Activated naive CD4-positive, alpha-beta T cell (primary cell): Measurements from ENCODE around the gene SSU72.
"Not testable (repeated sequence)": the region's sequence is repeated elsewhere in the genome, so short reads cannot be mapped to it uniquely, and the experiment has no call there.

Experiments used
- DNase-seq, 4 experiments: peaks; one replicate each; lab custom pipeline; 2025; lab: John Stamatoyannopoulos, UW

Gene SSU72

GRCh38 chr1:1527092-1527816, 47.4 kb downstream of the SSU72 start:
- no peak for DNase-seq

- not testable (repeated sequence) for DNase-seq
Observed at GRCh38 chr1:1526476-1526875, 48.2 kb downstream of the SSU72 start.

DNA sequence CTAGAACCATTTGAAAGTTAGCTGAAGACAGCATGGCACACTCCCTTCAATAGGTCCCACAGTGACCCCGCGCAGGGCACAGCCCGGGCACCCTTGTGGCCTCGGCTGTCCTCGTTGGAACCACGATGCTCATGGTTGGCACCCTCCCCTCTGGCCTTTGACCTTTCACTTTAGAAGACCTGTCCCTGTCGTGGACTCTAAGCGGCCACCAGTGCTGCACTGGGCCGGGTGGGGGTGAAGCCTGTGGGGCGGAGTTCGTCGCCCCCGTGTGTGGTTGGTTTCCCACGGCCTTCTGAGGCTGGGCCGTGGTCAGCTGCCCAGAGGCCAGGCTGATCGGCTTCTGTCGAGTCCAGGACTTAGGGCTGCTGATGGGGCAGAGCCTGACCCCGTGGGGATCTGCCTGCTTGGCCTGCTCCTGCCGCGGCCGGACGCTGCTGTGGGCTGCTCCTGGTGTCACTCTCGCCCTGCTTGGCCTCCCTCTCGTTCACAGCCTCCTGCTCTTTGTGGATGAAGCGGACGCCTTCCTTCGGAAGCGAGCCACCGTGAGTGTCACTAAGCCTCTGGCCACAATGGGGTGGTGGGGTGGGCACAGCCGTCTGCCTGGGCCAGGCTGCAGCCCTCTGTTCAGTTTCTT, 49.8 kb downstream of the SSU72 start:
- not testable (repeated sequence) for DNase-seq

DNA sequence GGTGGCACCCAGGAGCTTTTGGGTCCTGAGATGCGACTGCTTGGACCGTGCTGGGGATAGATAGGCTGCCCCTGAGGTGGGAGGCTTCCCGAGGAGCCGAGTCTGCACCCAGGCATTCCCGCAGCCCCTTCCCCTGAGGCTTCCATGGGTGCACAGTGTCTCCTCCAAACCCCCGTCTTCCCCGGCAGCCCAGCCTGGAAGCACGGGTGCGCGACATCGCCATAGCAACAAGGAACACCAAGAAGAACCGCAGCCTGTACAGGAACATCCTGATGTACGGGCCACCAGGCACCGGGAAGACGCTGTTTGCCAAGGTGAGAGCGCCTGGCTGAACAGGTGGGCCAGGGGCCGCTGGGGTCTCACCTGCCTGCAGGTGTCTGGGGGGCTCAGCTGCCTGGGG, 51.0 kb downstream of the SSU72 start:
- not testable (repeated sequence) for DNase-seq

GRCh38 chr1:1523226-1523625, 51.4 kb downstream of the SSU72 start:
- DNase-seq = not testable (repeated sequence)

- not testable (repeated sequence) for DNase-seq
Observed at GRCh38 chr1:1522536-1522935, 52.1 kb downstream of the SSU72 start.

GRCh38 chr1:1521331-1521730, 53.3 kb downstream of the SSU72 start:
- DNase-seq = no peak

GRCh38 chr1:1519805-1520505, 54.7 kb downstream of the SSU72 start:
- not testable (repeated sequence) for DNase-seq

DNA sequence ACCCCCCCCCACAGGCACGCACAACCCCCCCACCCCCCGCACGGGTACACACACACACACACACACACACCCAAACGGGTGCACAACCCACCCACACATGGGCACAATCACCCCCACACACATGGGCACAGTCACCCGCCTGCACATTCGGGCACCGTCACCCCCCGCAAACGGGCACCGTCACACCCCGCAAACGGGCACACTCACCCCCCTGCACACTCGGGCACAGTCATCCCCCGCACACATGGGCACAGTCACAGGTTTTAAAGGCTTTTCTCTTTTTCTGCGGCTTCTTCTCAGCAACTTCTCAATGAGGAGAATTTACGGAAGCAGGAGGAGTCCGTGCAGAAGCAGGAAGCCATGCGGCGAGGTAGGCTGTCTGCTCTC, 56.0 kb downstream of the SSU72 start:
- DNase-seq = not testable (repeated sequence)

- DNase-seq = no peak
Observed at GRCh38 chr1:1517973-1518620, 56.6 kb downstream of the SSU72 start.

DNA sequence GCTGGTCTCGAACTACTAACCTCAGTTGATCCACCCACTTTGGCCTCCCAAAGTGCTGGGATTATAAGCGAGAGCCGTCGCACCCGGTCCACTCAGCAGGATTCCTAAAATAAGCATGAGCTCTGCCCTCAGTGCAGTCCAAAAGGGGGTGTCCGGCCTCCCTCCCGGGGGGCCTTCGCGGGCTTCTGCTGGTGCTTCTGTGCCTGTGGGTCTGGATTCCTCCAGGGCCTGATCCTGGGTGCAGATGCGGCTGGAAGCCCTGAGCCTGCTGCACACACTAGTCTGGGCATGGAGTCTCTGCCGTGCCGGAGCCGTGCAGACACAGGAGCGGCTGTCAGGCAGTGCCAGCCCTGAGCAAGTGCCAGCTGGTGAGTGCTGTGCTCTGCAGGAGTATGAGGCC, 57.7 kb downstream of the SSU72 start:
- DNase-seq = not testable (repeated sequence)

DNA sequence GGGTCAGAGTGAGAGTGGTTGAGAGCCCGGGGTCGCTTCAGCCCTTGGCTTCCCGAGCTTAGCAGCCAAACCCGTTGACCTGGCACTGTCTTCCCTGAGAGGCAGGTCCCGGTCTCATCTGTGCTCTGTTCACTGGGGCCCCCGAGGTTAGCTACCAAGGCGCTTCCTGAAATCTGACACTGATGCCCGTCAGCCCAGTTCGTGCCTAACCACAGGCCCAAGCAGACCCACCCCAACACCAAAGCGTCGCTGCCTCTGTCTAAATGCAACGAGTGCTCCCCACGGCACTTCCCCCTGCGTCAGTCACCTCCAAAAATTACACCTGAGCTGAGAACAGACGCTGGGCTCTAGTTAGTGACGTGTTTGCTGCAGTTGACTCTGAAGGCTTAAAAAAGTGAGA, 60.3 kb downstream of the SSU72 start:
- not testable (repeated sequence) for DNase-seq

DNA sequence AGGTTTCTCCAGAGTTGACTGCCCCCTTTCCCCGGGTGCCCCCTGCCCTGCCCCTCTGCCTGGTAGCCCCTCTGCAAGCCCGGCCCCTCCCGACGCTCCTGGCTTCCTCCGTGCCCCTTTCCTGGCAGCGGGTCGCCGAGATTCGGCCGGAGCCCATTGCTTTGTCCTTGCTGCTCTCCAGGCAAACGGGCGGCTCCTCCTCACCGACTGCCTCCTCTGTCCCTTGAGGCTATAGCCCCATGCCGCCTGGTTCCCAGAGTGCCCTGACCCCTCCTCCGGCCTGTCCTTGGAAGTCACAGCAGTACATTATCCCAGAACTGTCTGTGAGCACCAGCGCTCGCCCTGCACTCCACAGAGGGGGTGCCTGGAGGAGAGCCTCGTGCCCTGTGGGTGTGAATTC, 61.0 kb downstream of the SSU72 start:
- not testable (repeated sequence) for DNase-seq

GRCh38 chr1:1512425-1512824, 62.2 kb downstream of the SSU72 start:
- peak in 1 of 4 experiments; percentile 16 for DNase-seq

DNA sequence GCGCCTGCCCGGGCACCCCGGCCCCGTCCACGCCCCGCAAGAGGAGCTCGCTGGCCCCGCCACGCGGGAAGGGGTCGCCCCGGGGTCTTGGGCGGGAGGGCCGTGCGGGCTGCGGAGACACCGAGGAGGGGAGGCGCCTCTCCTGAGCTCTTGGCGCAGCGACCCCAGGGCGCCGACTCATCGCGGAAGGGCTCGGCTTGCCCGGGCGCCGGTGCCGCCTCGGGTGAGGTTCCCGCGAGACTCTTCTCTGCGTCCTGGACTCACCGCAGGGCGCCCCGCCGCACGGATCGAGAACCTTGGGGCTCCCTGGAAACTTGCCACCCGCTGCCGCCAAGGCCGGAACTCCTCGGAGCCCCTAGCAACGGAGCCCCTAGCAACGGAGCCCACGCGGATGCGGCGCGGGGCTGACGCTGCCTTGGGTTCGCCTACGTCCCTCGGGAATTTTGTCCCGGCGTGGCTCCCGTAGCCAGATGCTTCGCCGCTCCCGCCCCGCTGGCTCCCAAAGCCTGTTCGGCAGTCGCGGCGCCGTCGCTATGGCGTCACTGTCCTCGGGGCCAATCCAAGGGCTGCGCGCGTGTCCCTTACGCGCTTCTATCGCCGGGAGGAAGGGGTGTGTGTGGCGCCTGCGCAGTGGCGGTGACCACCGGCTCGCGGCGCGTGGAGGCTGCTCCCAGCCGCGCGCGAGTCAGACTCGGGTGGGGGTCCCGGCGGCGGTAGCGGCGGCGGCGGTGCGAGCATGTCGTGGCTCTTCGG, 63.0 kb downstream of the SSU72 start, which contains the start of gene ATAD3A:
Gene ATAD3A (plus strand): TSS at position 630 of the 753 bp plus-strand sequence. CDS start 107 bp downstream, at position 737.
- DNase-seq = peak; percentile 78 to 91 (median 89)

- no peak for DNase-seq
Observed at GRCh38 chr1:1510912-1511532, 63.6 kb downstream of the SSU72 start.

- DNase-seq = not testable (repeated sequence)
Observed at GRCh38 chr1:1509465-1509850, 65.2 kb downstream of the SSU72 start.

- not testable (repeated sequence) for DNase-seq
Observed at GRCh38 chr1:1508775-1509464, 65.7 kb downstream of the SSU72 start.

DNA sequence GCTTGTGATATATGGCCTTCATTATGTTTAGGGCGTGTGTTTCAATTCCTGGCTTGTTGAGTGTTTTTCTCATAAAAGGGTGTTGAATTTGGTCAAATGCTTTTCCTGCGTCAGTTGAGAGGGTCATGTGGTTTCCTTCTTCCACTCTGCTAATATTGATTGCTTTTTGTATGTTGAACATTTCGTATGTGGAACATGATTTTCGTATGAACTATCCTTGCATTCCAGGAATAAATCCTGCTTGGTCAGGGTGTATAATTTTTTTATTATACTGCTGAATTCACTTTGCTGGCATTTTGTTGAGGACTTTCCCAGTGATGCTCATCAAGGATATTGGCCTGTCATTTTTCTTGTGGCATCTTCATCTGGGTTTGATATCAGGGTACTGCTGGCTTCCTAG, 67.4 kb downstream of the SSU72 start:
- no peak for DNase-seq

GRCh38 chr1:1505801-1506200, 68.9 kb downstream of the SSU72 start:
- DNase-seq = not testable (repeated sequence)
